BE2C (cell line): ENCODE data around the gene CDC23.

Experiments
- DNase-seq: peaks from one replicate; pipeline ENCODE4 v3.0.0-alpha.2; 2020
- H3K27me3 ChIP-seq: fragments of 250-450 bp; sonication (Bioruptor Pico); 2 replicates; pipeline ENCODE4 v1.5.1; 2020; ENCODE audit warnings: mild to moderate bottlenecking
- H3K36me3 ChIP-seq: fragments of 250-450 bp; sonication (Bioruptor Pico); 2 replicates; pipeline ENCODE4 v1.5.1; 2020; ENCODE audit warnings: mild to moderate bottlenecking
- H3K4me1 ChIP-seq: fragments of 250-450 bp; sonication (Bioruptor Pico); 2 replicates; pipeline ENCODE4 v1.5.1; 2020
- H3K4me3 ChIP-seq: 2 replicates; pipeline ENCODE4 v1.5.1; 2011; ENCODE audit warnings: low read depth, low read length
- H3K9me3 ChIP-seq: fragments of 250-450 bp; sonication (Bioruptor Pico); 2 replicates; pipeline ENCODE4 v1.5.1; 2020
- TF ChIP-seq, protein P1 (sequence below): IDR thresholded peaks from 2 replicates; pipeline ENCODE4 v1.5.1; 2012; ENCODE audit warnings: mild to moderate bottlenecking, low read depth, low read length

The CDC23 gene

GRCh38 chr5:138234651-138235050, 21.5 kb upstream of the CDC23 start:
- no peak for DNase-seq
- Histone ChIP-seq H3K36me3 (no peaks in the 10 kb centered on the region), H3K4me1 (peaks cover 12% of the 10 kb centered on the region), H3K4me3 (no peak overlapping the region), H3K27me3 (peaks cover 75% of the 10 kb centered on the region), H3K9me3 (no peaks in the 10 kb centered on the region)
- TF ChIP-seq, protein P1, sequence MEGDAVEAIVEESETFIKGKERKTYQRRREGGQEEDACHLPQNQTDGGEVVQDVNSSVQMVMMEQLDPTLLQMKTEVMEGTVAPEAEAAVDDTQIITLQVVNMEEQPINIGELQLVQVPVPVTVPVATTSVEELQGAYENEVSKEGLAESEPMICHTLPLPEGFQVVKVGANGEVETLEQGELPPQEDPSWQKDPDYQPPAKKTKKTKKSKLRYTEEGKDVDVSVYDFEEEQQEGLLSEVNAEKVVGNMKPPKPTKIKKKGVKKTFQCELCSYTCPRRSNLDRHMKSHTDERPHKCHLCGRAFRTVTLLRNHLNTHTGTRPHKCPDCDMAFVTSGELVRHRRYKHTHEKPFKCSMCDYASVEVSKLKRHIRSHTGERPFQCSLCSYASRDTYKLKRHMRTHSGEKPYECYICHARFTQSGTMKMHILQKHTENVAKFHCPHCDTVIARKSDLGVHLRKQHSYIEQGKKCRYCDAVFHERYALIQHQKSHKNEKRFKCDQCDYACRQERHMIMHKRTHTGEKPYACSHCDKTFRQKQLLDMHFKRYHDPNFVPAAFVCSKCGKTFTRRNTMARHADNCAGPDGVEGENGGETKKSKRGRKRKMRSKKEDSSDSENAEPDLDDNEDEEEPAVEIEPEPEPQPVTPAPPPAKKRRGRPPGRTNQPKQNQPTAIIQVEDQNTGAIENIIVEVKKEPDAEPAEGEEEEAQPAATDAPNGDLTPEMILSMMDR, result no peak

GRCh38 chr5:138233280-138233679, 20.2 kb upstream of the CDC23 start:
- no peak for DNase-seq
- peaks cover 15% of the 10 kb centered on the region for H3K4me1 ChIP-seq
- no peak overlapping the region for H3K4me3 ChIP-seq
- TF ChIP-seq, protein P1, result no peak
- H3K9me3 ChIP-seq, result no peaks in the 10 kb centered on the region
- H3K36me3 ChIP-seq, result no peaks in the 10 kb centered on the region
- H3K27me3 ChIP-seq, result peaks cover 64% of the 10 kb centered on the region

DNA sequence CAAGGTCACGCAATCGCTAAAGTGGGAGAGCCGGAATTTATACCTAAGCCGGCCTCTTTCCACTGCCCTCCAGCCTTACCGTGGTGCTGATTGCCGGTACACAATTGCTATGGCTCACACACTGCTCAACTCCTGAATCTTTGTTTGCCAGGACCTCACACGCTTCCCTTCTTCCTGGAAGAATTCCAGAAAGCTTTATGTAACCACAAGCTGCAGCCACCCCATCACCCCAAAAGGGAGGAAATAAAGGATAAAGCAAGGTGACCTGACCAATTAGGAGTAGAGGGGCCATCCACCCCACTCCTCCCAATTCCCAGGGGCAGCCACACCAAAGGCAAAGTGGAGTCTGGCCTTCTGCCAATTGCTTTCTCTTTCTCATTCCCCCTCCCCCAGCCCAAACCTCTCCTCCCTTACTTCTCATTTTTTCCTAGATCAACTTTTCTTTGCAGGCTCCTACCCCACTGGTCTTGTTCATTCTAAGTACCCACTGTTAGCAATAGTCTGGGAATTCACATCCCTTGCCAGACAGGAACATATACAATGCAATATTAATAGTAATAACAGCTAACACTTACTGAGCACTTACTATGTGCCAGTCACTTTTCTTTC, 18.0 kb upstream of the CDC23 start:
- Histone ChIP-seq H3K9me3 (peaks cover under 1% of the 10 kb centered on the region), H3K27me3 (peaks cover 50% of the 10 kb centered on the region), H3K36me3 (no peaks in the 10 kb centered on the region), H3K4me3 (no peak overlapping the region), H3K4me1 (peaks cover 15% of the 10 kb centered on the region)
- DNase-seq, result peak; percentile 27
- TF ChIP-seq, protein P1, result no peak

DNA sequence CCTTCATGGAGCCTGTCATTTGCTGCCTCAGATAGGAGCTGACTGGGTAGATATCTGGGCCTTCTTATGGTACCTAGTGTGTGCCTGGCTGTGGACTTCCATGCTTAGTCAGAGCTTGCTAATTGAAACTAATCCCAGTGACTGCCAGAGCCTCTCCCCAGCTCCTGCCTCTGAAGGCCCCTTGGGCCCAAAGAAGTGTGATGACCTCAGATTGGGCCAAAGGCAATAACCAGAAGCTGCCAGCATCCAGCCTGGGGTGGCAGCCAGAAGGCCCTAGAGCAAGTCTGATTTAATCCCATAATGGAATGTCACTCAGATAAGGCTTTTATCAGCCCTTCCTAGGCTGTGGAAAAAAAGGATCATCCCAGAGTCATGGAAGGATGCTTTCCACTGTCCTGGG, 17.1 kb upstream of the CDC23 start:
- peak; percentile 90 for DNase-seq
- Histone ChIP-seq H3K27me3 (peaks cover 48% of the 10 kb centered on the region), H3K9me3 (peaks cover 4% of the 10 kb centered on the region), H3K4me3 (no peak overlapping the region), H3K36me3 (no peaks in the 10 kb centered on the region), H3K4me1 (peaks cover 15% of the 10 kb centered on the region)
- TF ChIP-seq, protein P1, result no peak

DNA sequence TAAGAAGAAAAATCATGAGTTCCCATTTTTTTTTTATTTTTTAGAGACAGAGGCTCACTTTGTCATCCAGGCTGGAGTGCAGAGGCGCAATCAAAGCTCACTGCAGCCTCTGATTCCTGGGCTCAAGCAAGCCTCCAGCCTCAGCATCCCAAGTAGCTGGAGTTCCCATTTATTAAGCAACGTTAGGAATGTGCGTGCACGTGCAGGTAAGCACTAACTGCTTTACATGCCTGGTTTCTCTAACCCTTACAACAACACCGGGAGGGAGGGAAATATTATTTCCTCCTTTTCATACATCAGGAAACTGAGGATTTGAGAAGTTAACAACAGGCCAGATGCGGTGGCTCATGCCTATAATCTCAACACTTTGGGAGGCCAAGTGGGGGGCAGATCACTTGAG, 16.3 kb upstream of the CDC23 start:
- Histone ChIP-seq H3K9me3 (peaks cover 4% of the 10 kb centered on the region), H3K4me3 (no peak overlapping the region), H3K36me3 (no peaks in the 10 kb centered on the region), H3K27me3 (peaks cover 47% of the 10 kb centered on the region), H3K4me1 (peaks cover 15% of the 10 kb centered on the region)
- no peak for DNase-seq
- TF ChIP-seq, protein P1, result no peak

GRCh38 chr5:138226910-138227309, 13.8 kb upstream of the CDC23 start:
- peaks cover 39% of the 10 kb centered on the region for H3K27me3 ChIP-seq
- no peak for DNase-seq
- H3K9me3 ChIP-seq, result peaks cover 4% of the 10 kb centered on the region
- H3K4me3 ChIP-seq, result no peak overlapping the region
- H3K36me3 ChIP-seq, result no peaks in the 10 kb centered on the region
- peaks cover 15% of the 10 kb centered on the region for H3K4me1 ChIP-seq
- TF ChIP-seq, protein P1, result no peak
